ACC112 (cell line): ENCODE results near the gene SOCS2.
"Not testable (repeated sequence)": the region's sequence is repeated elsewhere in the genome, so short reads cannot be mapped to it uniquely, and the experiment has no call there.

ENCODE experiments used
- H2AFZ ChIP-seq: fragments of 200-600 bp; sonication (generic); one replicate; pipeline ENCODE4 v1.6.0; 2017; ENCODE audit warnings: antibody characterized with exemption, low read length; ENCODE audit not compliant: unreplicated experiment
- H3K27ac ChIP-seq: fragments of 200-600 bp; sonication (generic); 2 replicates; pipeline ENCODE4 v1.5.1; 2014; ENCODE audit warnings: low read depth, mild to moderate bottlenecking, antibody characterized with exemption, low read length, moderate library complexity
- H3K27me3 ChIP-seq: fragments of 200-600 bp; sonication (generic); 2 replicates; pipeline ENCODE4 v1.6.1; 2014; ENCODE audit warnings: mild to moderate bottlenecking, antibody characterized with exemption, low read length, moderate library complexity, mixed read lengths; ENCODE audit not compliant: insufficient read depth
- H3K36me3 ChIP-seq: fragments of 200-600 bp; sonication (generic); 2 replicates; pipeline ENCODE4 v1.6.1; 2016; ENCODE audit warnings: mild to moderate bottlenecking, antibody characterized with exemption, low read length, moderate library complexity, mixed read lengths; ENCODE audit not compliant: insufficient read depth
- H3K4me1 ChIP-seq: fragments of 200-600 bp; sonication (generic); one replicate; pipeline ENCODE4 v1.6.1; 2016; ENCODE audit warnings: low read length, mixed read lengths; ENCODE audit not compliant: insufficient read depth, unreplicated experiment, control insufficient read depth
- H3K4me3 ChIP-seq: fragments of 200-600 bp; sonication (generic); 2 replicates; pipeline ENCODE4 v1.5.1; 2014; ENCODE audit warnings: mild to moderate bottlenecking, low read depth, low read length
- H3K79me2 ChIP-seq: fragments of 200-600 bp; sonication (generic); one replicate; pipeline ENCODE4 v1.6.0; 2016; ENCODE audit warnings: low read length; ENCODE audit not compliant: control insufficient read depth, unreplicated experiment, insufficient read depth

Gene SOCS2

GRCh38 chr12:93541578-93542225 is 30.8 kb upstream of the SOCS2 start:
- Histone ChIP-seq H3K4me3 (no peak overlapping the region), H3K27me3 (no peaks in the 10 kb centered on the region), H3K79me2 (no peaks in the 10 kb centered on the region), H3K4me1 (no peaks in the 10 kb centered on the region), H3K36me3 (no peaks in the 10 kb centered on the region), H2AFZ (no peak overlapping the region), H3K27ac (no peak overlapping the region)

GRCh38 chr12:93547778-93548177 is 24.7 kb upstream of the SOCS2 start:
- no peaks in the 10 kb centered on the region for H3K79me2 ChIP-seq
- no peaks in the 10 kb centered on the region for H3K27me3 ChIP-seq
- H2AFZ ChIP-seq, result no peak overlapping the region
- H3K4me1 ChIP-seq, result no peaks in the 10 kb centered on the region
- no peak overlapping the region for H3K27ac ChIP-seq
- no peak overlapping the region for H3K4me3 ChIP-seq
- no peaks in the 10 kb centered on the region for H3K36me3 ChIP-seq

GRCh38 chr12:93549174-93549573 is 23.3 kb upstream of the SOCS2 start:
- no peak overlapping the region for H2AFZ ChIP-seq
- H3K79me2 ChIP-seq, result no peaks in the 10 kb centered on the region
- H3K4me3 ChIP-seq, result no peak overlapping the region
- no peaks in the 10 kb centered on the region for H3K4me1 ChIP-seq
- no peaks in the 10 kb centered on the region for H3K36me3 ChIP-seq
- H3K27ac ChIP-seq, result no peak overlapping the region
- H3K27me3 ChIP-seq, result no peaks in the 10 kb centered on the region

GRCh38 chr12:93550748-93551611 is 21.5 kb upstream of the SOCS2 start:
- H3K27me3 ChIP-seq, result no peaks in the 10 kb centered on the region
- H2AFZ ChIP-seq, result no peak overlapping the region
- no peaks in the 10 kb centered on the region for H3K79me2 ChIP-seq
- no peak overlapping the region for H3K27ac ChIP-seq
- H3K36me3 ChIP-seq, result no peaks in the 10 kb centered on the region
- H3K4me1 ChIP-seq, result no peaks in the 10 kb centered on the region
- no peak overlapping the region for H3K4me3 ChIP-seq

DNA sequence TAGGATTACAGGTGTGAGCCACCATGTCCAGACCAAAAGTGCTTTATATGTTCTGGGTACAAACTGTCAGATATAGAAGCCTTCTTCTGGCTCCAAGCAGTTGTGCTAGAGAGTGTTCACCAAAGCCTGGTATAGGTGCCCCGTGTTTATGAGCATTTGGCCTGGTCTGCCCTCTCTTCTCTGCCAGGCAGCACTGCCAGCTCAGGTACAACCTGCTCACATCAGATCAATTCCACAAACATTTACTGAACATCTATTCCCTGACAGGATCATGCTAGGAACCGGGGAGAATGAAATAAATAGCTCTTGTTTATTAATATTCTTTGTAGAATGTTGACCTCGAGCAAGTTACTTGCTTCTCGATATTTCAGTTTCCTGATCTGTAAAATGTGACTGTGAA is 20.0 kb upstream of the SOCS2 start:
- no peaks in the 10 kb centered on the region for H3K36me3 ChIP-seq
- H3K4me1 ChIP-seq, result no peaks in the 10 kb centered on the region
- H3K27ac ChIP-seq, result no peak overlapping the region
- no peak overlapping the region for H2AFZ ChIP-seq
- H3K4me3 ChIP-seq, result no peak overlapping the region
- no peaks in the 10 kb centered on the region for H3K79me2 ChIP-seq
- no peaks in the 10 kb centered on the region for H3K27me3 ChIP-seq

- not testable (repeated sequence) for H2AFZ ChIP-seq, H3K27me3 ChIP-seq, H3K36me3 ChIP-seq, H3K27ac ChIP-seq, H3K4me3 ChIP-seq, H3K79me2 ChIP-seq, H3K4me1 ChIP-seq
Observed at GRCh38 chr12:93557879-93558278, 14.6 kb upstream of the SOCS2 start.

- H3K4me1 ChIP-seq, H3K27ac ChIP-seq, H3K36me3 ChIP-seq, H3K4me3 ChIP-seq, H2AFZ ChIP-seq, H3K79me2 ChIP-seq, H3K27me3 ChIP-seq: not testable (repeated sequence)
Observed at GRCh38 chr12:93558685-93559084, 13.8 kb upstream of the SOCS2 start.

GRCh38 chr12:93563807-93564538 is 8.5 kb upstream of the SOCS2 start:
- Histone ChIP-seq H2AFZ (no peak overlapping the region), H3K4me3 (no peak overlapping the region), H3K27ac (no peak overlapping the region), H3K4me1 (no peaks in the 10 kb centered on the region), H3K27me3 (no peaks in the 10 kb centered on the region), H3K36me3 (no peaks in the 10 kb centered on the region), H3K79me2 (no peaks in the 10 kb centered on the region)

DNA sequence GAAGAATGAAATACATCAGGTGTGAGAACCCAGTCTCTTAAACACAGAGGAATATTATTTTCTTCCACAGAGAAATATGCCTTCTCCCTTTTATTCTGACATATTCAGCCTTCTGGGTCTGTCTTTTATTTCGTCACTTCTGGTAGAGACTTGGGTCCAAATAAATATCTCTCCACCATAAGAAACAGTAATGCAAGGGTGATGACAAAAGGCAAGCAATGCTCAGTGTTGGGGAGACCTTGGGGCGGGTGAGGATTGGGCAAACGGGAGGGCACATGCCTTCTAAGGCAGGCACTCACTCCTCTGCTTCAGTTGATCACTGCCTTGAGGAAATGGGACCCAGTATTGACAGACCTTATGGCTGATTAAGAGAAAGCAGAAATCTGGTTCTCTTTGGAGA is 6.7 kb upstream of the SOCS2 start:
- H3K79me2 ChIP-seq, result no peaks in the 10 kb centered on the region
- no peaks in the 10 kb centered on the region for H3K4me1 ChIP-seq
- no peaks in the 10 kb centered on the region for H3K36me3 ChIP-seq
- H3K4me3 ChIP-seq, result no peak overlapping the region
- no peak overlapping the region for H3K27ac ChIP-seq
- no peak overlapping the region for H2AFZ ChIP-seq
- H3K27me3 ChIP-seq, result no peaks in the 10 kb centered on the region

GRCh38 chr12:93567174-93567573 is 5.3 kb upstream of the SOCS2 start:
- Histone ChIP-seq H3K27ac (no peak overlapping the region), H3K27me3 (no peaks in the 10 kb centered on the region), H3K36me3 (no peaks in the 10 kb centered on the region), H3K4me1 (no peaks in the 10 kb centered on the region), H3K79me2 (no peaks in the 10 kb centered on the region), H2AFZ (no peak overlapping the region), H3K4me3 (no peak overlapping the region)
